HG03108 (cell line): ENCODE data around the gene GJA9.
"Not testable (repeated sequence)": the region's sequence is repeated elsewhere in the genome, so short reads cannot be mapped to it uniquely, and the experiment has no call there.

Source experiments
- ATAC-seq: cut with Tn5 transposase; IDR thresholded peaks from one replicate; pipeline ENCODE4 v1.9.1; 2021; ENCODE audit warnings: moderate library complexity; ENCODE audit not compliant: unreplicated experiment

GJA9 gene

GRCh38 chr1:38875811-38876210 lies 5.6 kb downstream of the GJA9 start:
- no peak for ATAC-seq

- ATAC-seq = peak; percentile 94
These were observed 8.1 kb downstream of the GJA9 start, which contains the start of gene MYCBP for GRCh38 chr1:38873027-38873969. Gene MYCBP, minus strand, starts transcription at chr1:38873348. Its CDS starts 43 bp downstream, at chr1:38873305.

GRCh38 chr1:38872401-38873026 lies 8.9 kb downstream of the GJA9 start:
- ATAC-seq = peak; percentile 24

DNA sequence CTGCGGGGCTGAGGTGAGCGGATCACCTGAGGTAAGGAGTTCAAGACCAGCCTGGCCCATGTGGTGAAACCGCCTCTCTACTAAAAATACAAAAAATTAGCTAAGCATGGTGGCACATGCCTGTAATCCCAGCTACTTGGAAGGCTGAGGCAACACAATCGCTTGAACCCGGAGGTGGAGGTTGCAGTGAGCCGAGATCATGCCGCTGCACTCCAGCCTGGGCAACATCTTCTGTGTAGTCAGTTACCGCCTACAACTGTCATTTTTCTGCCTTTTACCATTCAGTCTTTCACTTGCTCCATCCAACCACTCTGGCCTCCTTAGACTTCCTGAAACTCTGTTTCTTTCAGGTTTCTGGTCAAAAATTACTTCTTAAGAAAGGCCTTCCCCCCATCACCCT lies 10.4 kb downstream of the GJA9 start:
- no peak for ATAC-seq

- ATAC-seq = no peak
These were observed 14.2 kb downstream of the GJA9 start for GRCh38 chr1:38867208-38867607.

DNA sequence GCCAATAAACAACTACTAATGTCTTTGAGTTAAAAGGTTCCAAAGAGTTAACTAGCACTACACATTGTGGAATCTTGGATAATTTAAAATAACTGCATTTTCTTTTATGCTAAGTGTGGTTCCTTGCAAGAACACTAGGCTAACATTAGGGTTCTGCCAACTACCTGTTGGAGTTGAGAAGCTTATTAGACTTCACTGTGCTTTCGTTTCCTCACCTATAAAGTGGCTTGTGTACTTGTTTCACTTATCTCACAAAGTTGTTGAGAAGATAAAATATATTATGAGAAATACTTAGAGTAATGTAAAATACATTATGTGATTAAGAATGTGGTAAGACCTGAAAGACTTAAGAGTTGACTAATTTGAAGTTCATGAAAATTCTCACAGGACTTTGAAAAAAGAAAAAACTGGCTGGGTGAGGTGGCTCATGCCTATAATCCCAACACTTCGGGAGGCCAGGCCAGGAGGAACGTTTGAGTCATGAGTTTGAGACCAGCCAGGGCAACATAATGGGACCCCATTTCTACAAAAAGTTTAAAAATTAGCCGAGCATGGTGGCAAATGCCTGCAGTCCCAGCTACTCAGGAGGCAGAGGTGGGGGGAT lies 16.2 kb downstream of the GJA9 start:
- ATAC-seq = no peak

DNA sequence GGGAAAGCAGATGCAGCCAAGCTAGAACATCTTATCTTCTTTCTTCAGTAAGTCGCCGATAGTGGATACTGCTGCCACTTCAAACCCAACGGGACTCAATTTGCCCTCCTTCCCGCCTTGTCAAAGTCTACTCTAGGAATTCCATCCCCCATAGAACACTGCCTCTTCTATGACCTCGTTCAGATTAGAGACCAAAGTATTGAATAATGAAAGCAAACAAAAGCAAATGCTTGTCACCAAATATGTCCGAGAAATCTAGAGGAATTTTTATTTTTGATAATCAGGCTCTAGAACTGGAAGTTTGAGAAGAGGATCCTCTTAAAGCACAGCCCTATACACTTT lies 21.0 kb downstream of the GJA9 start:
- no peak for ATAC-seq

DNA sequence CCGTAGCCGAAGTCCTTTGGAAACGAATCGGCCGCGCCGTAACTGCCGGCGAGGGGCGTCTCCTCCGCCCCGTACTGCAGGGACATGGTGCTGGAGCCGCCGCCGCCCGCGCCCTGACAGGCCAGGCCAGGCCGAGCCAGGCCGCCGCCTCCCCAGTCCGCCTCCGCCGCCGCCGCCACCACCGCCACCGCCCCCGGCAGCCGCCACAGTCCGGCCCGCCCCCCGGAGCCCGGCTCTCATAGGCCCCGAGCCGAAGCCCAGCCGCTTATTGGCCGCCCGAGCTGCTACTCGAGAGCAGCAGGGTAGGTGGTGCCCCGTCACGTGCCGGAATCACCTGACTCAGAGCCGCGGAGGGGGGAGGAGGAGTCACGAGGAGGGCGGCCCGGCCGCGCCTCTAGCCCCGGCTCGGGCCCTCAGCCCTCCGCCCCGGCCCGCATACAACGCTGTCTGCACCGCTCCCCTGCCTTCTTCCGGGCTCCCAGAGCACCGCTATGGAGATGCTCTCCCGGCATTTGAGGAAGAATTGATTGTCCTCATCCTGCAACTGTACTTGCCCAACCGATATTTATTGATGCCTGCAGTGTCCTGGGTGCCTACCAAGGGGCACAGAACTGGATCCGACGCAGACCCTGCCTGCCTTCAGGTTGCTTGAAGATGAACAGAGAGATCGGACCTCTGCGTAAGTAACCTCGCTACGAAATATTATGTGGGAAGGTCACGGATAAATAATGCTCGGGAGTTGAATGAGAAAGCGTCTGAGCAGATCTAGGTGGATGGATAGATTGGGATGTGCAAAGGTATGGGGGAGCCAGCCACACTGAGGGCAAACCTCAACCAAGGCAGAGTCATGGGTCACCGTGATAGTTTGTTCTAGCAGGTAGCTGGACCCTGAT lies 21.6 kb downstream of the GJA9 start, which contains the start of gene RRAGC:
Gene RRAGC, minus strand, starts transcription at position 212 of the 893 bp plus-strand sequence. Its CDS starts 126 bp downstream, at position 86.
- ATAC-seq = peak; percentile 94

DNA sequence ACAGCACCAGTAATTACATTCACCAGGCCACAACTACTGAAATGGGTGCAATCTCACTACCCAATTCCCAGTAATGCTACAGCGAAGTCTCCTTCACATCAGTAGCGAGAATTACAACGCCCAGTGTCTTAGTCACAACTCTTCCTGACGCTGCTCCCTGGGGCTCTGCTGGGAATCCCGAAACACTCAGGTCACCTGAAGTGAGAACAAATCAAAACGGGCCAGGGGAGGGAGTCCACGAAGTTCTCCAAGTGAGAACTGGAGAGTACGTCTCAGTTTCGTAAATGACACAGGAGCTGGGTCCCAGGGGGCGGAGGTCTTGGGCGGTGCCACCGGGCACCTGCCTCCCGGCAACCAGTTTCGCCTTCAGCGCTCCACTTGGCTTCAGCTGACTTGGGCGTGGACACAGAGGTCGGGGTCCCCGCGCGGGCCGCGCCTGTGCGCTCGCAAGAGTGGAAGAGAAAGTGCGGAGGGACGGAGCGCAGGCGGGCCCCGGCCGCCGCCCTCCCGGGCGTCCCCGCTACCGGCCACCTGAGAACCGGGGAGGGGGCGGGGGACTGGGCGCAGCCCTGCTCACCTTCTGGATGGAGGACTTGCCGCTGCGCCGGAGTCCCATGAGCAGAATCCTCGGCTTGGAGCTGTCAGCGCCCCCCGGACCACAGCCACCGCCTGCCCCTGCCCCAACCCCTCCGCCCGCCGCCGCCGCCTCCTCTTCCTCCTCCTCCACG lies 22.4 kb downstream of the GJA9 start:
- peak; percentile 27 for ATAC-seq

- ATAC-seq = no peak
These were observed 28.6 kb downstream of the GJA9 start for GRCh38 chr1:38852780-38853179.

DNA sequence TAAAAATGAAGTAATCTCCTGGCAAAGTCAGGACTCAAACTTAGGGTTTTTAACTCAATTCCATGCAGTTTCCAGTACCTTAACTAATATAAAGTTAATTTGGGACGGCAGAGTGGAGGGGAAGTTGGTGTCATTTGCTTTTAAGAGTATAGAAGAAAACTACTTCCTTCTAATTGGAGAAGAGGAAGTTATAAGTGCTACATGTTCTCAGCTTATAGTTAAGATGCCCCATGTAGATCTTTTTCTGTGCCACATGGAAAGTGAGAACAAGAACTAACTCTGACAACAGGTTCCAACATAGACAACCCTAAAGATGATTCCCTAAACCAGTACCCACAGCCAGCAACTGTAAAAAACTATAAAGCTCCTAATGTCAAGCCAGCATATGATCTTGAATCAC lies 33.3 kb downstream of the GJA9 start:
- no peak for ATAC-seq

GRCh38 chr1:38846210-38846609 lies 35.2 kb downstream of the GJA9 start:
- no peak for ATAC-seq

- ATAC-seq = not testable (repeated sequence)
These were observed 36.3 kb downstream of the GJA9 start for GRCh38 chr1:38845088-38845487.

DNA sequence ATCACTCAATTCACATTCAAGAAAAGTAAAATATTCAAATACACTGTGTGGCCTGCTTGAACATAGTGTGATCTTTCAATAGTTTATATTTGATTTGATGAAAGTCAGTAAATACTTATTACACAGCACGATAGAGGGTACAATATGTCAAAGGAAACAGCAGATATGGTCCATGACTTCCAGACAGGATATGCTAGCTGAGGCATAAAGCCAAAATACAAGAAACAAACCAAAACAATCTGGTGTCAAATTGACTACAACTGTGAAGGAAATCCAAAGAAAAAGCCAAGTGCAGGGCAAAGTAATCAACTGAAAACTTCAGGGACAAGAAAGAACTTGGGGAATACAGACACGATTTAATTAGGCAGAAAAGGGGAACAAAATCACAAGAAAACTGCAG lies 41.1 kb downstream of the GJA9 start:
- no peak for ATAC-seq

GRCh38 chr1:38839363-38839762 lies 42.0 kb downstream of the GJA9 start:
- ATAC-seq = no peak

GRCh38 chr1:38836316-38836715 lies 45.1 kb downstream of the GJA9 start:
- not testable (repeated sequence) for ATAC-seq

GRCh38 chr1:38834937-38835827 lies 46.2 kb downstream of the GJA9 start:
- no peak for ATAC-seq

GRCh38 chr1:38834221-38834782 lies 47.1 kb downstream of the GJA9 start:
- no peak for ATAC-seq

DNA sequence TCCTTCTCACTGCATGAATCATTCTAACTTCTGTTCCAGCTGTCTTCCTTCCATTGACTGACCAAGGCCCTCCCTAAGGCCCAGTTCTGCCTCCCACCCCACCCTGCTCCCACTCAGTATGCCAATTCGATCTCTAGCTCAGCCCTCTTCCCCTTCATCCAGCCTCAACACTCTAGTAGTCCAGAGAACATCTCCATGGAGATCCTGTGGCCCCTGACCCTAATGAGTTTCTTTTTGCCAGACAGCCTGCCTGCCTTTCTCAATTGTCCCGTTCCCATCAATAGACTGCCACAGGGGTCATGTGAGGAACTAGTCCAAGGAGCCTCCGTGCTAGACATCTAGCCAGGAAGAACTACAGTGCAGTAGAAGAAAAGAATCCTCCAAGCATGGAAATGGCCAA lies 48.2 kb downstream of the GJA9 start:
- ATAC-seq = no peak
